NCI-H1092 treated with DMSO at 0.1 percent for 48 hours (cell line): ENCODE results near the gene LY6G5C.

ENCODE experiments used
- DNase-seq: peaks from one replicate; lab custom pipeline; 2025; lab: John Stamatoyannopoulos, UW

LY6G5C gene

GRCh38 chr6:31639449-31639861 is 41.4 kb downstream of the LY6G5C start:
- DNase-seq = no peak

GRCh38 chr6:31639043-31639442 is 41.8 kb downstream of the LY6G5C start:
- DNase-seq = no peak

- DNase-seq = no peak
These were observed 43.9 kb downstream of the LY6G5C start for GRCh38 chr6:31636698-31637596.

GRCh38 chr6:31634969-31635575 is 45.8 kb downstream of the LY6G5C start:
- no peak for DNase-seq

GRCh38 chr6:31634131-31634530 is 46.7 kb downstream of the LY6G5C start:
- no peak for DNase-seq

GRCh38 chr6:31633447-31633846 is 47.4 kb downstream of the LY6G5C start:
- DNase-seq = no peak

- no peak for DNase-seq
These were observed 48.5 kb downstream of the LY6G5C start for GRCh38 chr6:31632279-31632946.

- DNase-seq = no peak
These were observed 49.1 kb downstream of the LY6G5C start for GRCh38 chr6:31631681-31632278.

- no peak for DNase-seq
These were observed 49.7 kb downstream of the LY6G5C start for GRCh38 chr6:31631209-31631608.

GRCh38 chr6:31630177-31630934 is 50.5 kb downstream of the LY6G5C start:
- DNase-seq = no peak

- DNase-seq = no peak
These were observed 51.9 kb downstream of the LY6G5C start for GRCh38 chr6:31629014-31629413.

- DNase-seq = no peak
These were observed 53.1 kb downstream of the LY6G5C start for GRCh38 chr6:31627690-31628287.

GRCh38 chr6:31626952-31627351 is 53.9 kb downstream of the LY6G5C start:
- DNase-seq = no peak
